ENCODE results near the gene SPOP.
A peak's percentile ranks its signal among the peaks of the same experiment; 100 is the strongest.

- TF ChIP-seq POLR2A (IDR thresholded peaks at IDR 0.05): peak; percentile 26
- TF ChIP-seq CTCF (IDR thresholded peaks at IDR 0.05): no peak
- peak; percentile 29 for TF ChIP-seq EP300 (IDR thresholded peaks at IDR 0.05; ENCODE audit: low read depth)
Observed at GRCh38 chr17:49687878-49688491, 10.1 kb upstream of the SPOP start.
